ENCODE results near the gene DLAT. TPM values are rescaled to one million over a fixed set of nuclear protein-coding genes. Genes with fewer than 3 reads are reported as not detected.

Gene DLAT
- total RNA-seq, 1 donor from 2014 or later, result 52.9 TPM

DNA sequence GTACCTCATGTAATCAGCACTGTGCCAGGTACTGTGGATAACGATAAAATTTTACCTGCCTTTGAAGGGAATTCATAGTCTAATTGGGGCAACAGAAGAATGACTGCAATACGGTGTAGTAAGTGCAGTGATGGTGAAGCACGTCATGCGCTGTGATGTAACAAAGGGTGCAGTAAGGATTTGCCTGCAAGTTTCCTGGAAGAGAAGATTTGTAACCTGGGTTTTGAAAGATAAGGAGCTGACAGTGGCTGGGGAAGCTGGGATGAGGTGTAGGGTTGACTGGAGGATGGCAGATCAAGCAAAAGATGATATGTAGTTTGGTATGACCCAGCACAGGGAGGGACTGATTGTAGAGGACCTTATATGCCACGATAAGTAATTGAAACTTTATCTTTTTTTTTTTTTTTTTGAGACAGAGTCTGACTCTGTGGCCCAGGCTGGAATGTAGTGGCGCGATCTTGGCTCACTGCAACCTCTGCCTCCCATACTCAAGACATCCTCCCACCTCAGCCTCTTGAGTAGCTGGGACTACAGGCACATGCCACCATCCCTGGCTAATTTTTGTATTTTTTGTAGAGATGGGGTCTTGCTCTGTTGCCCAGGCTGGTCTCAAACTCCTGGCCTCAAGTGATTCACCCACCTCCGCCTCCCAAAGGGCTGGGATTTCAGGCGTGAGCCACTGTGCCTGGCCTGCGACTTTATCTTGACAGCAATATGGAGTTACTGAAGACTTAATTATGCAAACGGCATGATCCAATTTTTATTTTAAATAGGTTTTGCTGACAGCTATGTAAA lies 72.7 kb downstream of the DLAT start:
- no peak for DNase-seq (ENCODE audit: low read depth, low spot score)
- Mint-ChIP-seq H3K4me1 (no peaks in the 10 kb centered on the region), H3K27ac (ENCODE audit: unreplicated experiment) (no peak overlapping the region), H3K4me3 (no peak overlapping the region), H3K36me3 (ENCODE audit: low read depth) (peaks cover 3% of the 10 kb centered on the region), H3K9me3 (no peaks in the 10 kb centered on the region), H3K27me3 (ENCODE audit: low read depth) (no peaks in the 10 kb centered on the region)
- TF ChIP-seq, protein P1, sequence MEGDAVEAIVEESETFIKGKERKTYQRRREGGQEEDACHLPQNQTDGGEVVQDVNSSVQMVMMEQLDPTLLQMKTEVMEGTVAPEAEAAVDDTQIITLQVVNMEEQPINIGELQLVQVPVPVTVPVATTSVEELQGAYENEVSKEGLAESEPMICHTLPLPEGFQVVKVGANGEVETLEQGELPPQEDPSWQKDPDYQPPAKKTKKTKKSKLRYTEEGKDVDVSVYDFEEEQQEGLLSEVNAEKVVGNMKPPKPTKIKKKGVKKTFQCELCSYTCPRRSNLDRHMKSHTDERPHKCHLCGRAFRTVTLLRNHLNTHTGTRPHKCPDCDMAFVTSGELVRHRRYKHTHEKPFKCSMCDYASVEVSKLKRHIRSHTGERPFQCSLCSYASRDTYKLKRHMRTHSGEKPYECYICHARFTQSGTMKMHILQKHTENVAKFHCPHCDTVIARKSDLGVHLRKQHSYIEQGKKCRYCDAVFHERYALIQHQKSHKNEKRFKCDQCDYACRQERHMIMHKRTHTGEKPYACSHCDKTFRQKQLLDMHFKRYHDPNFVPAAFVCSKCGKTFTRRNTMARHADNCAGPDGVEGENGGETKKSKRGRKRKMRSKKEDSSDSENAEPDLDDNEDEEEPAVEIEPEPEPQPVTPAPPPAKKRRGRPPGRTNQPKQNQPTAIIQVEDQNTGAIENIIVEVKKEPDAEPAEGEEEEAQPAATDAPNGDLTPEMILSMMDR (conservative IDR thresholded peaks at IDR 0.05), result no peak

DNA sequence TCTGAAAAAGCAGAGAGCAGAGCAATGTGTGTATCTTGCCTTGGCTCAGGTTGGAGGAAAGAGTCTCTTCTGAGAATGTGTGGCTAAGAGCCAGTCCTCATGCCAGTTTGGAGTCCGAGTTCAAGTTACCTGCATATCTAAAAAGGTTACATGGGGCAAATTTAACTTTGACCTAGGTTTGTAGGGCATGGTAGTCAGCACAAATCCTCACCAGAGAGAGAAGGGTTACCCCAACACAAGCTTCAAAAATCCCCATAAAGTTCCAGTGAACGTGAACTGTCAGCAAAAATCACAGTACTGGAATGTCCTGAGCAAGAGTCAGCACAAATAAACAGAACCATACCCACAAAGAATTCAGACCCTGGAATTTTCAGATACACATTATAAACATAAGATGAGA lies 75.3 kb downstream of the DLAT start:
- TF ChIP-seq, protein P1 (conservative IDR thresholded peaks at IDR 0.05), result no peak
- no peak overlapping the region for H3K4me3 Mint-ChIP-seq
- no peak for DNase-seq (ENCODE audit: low read depth, low spot score)
- no peaks in the 10 kb centered on the region for H3K9me3 Mint-ChIP-seq
- no peaks in the 10 kb centered on the region for H3K4me1 Mint-ChIP-seq
- H3K36me3 Mint-ChIP-seq (ENCODE audit: low read depth), result no peaks in the 10 kb centered on the region
- H3K27me3 Mint-ChIP-seq (ENCODE audit: low read depth), result no peaks in the 10 kb centered on the region
- H3K27ac Mint-ChIP-seq (ENCODE audit: unreplicated experiment), result no peak overlapping the region

DNA sequence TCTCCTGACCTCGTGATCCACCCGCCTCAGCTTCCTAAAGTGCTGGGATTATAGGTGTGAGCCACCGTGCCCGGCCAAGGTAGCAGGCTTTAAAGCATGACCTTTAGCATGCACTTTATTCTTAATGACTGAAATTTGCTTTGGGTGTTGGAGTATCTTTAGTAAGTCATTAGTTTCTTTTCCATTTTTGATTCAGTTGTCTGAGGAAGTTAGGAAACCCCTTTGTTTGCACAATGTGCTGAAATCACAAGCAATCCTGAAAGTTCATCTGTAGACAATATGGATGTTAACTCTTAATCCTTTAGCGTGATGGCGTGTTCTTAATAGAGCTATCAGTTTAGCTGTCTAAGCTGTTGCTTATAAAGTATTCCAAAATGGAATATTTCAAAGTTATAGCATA lies 78.2 kb downstream of the DLAT start:
- no peaks in the 10 kb centered on the region for H3K4me1 Mint-ChIP-seq
- no peak for DNase-seq (ENCODE audit: low read depth, low spot score)
- no peaks in the 10 kb centered on the region for H3K27me3 Mint-ChIP-seq (ENCODE audit: low read depth)
- TF ChIP-seq, protein P1 (conservative IDR thresholded peaks at IDR 0.05), result no peak
- H3K9me3 Mint-ChIP-seq, result no peaks in the 10 kb centered on the region
- no peaks in the 10 kb centered on the region for H3K36me3 Mint-ChIP-seq (ENCODE audit: low read depth)
- no peak overlapping the region for H3K4me3 Mint-ChIP-seq
- H3K27ac Mint-ChIP-seq (ENCODE audit: unreplicated experiment), result no peak overlapping the region

DNA sequence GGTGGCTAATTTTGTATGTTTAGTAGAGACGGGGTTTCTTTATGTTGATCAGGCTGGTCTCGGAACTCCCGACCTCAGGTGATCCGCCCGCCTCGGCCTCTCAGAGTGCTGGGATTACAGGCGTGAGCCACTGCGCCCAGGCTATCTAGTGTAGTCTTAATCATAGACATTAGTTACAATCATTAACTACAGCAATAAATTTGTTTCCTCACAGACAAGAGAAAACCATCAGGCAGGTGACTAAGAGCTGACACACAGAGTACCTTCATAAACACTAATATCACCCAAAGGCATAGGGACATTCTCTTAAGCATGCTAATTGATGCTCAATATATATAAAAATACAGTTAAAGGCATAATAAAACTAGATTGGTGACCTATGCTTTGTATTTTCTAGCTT lies 80.9 kb downstream of the DLAT start:
- no peak for DNase-seq (ENCODE audit: low read depth, low spot score)
- Mint-ChIP-seq H3K36me3 (ENCODE audit: low read depth) (peaks cover 2% of the 10 kb centered on the region), H3K9me3 (peaks cover 4% of the 10 kb centered on the region), H3K4me3 (no peak overlapping the region), H3K4me1 (no peaks in the 10 kb centered on the region), H3K27ac (ENCODE audit: unreplicated experiment) (no peak overlapping the region), H3K27me3 (ENCODE audit: low read depth) (no peaks in the 10 kb centered on the region)
- TF ChIP-seq, protein P1 (conservative IDR thresholded peaks at IDR 0.05), result no peak

Other genes starting within 250 kb of the DLAT start
- 50.4 and 55.5 TPM in 2 replicates for gene ALG9, start 153.8 kb upstream of the DLAT start, total RNA-seq
- 4.8 and 5.0 TPM in 2 replicates for gene FDXACB1, start 146.2 kb upstream of the DLAT start, total RNA-seq
- 22.8 and 24.8 TPM in 2 replicates for gene CFAP68, start 145.9 kb upstream of the DLAT start, total RNA-seq
- not detected in 2 replicates for gene CRYAB, start 113.6 kb upstream of the DLAT start, total RNA-seq
- not detected in 2 replicates for gene HSPB2, start 112.7 kb upstream of the DLAT start, total RNA-seq
- not detected in 2 replicates for gene C11orf52, start 106.5 kb upstream of the DLAT start, total RNA-seq
- 24.4 and 24.6 TPM in 2 replicates for gene DIXDC1, start 88.1 kb upstream of the DLAT start, total RNA-seq
- gene PIH1D2, start 48.6 kb downstream of the DLAT start, total RNA-seq, result 3.6 and 4.5 TPM in 2 replicates
- 33.1 and 34.4 TPM in 2 replicates for gene NKAPD1, start 48.9 kb downstream of the DLAT start, total RNA-seq
- 90.8 and 92.7 TPM in 2 replicates for gene TIMM8B, start 61.3 kb downstream of the DLAT start, total RNA-seq
- gene SDHD, start 61.5 kb downstream of the DLAT start, total RNA-seq, result 41.4 and 48.1 TPM in 2 replicates
- not detected in 2 replicates for gene IL18, start 138.7 kb downstream of the DLAT start, total RNA-seq
- 0.41 TPM in 1 of 2 replicates, not detected in the other for gene TEX12, start 142.0 kb downstream of the DLAT start, total RNA-seq
- 1.0 and 1.5 TPM in 2 replicates for gene BCO2, start 150.1 kb downstream of the DLAT start, total RNA-seq
- 39.7 and 40.1 TPM in 2 replicates for gene PTS, start 201.0 kb downstream of the DLAT start, total RNA-seq
- not detected in 2 replicates for gene PLET1, start 235.5 kb downstream of the DLAT start, total RNA-seq

All from neural crest cell (in vitro differentiated cells).